Activated T-helper 17 cell treated with anti-CD3 and anti-CD28 coated beads, Interleukin-2, amount 50 U/mL, for 72 hours (primary cell): Measurements from ENCODE around the gene ASZ1. TPM values are rescaled to one million over a fixed set of nuclear protein-coding genes. Genes with fewer than 3 reads are reported as not detected.

Source experiments
- ATAC-seq: fragments of 150-1000 bp; cut with Tn5 transposase; replicated peaks from 2 replicates; pipeline ENCODE4 v1.10.0; 2021; ENCODE audit warnings: mild to moderate bottlenecking, moderate library complexity
- H3K27ac Mint-ChIP-seq: one replicate; pipeline ENCODE4 v1.8.0; 2022; ENCODE audit warnings: mixed read lengths
- H3K27me3 Mint-ChIP-seq: one replicate; pipeline ENCODE4 v1.8.0; 2022; ENCODE audit warnings: mixed read lengths
- H3K36me3 Mint-ChIP-seq: one replicate; pipeline ENCODE4 v1.8.0; 2022; ENCODE audit warnings: low read depth, mild to moderate bottlenecking, mixed read lengths
- H3K4me1 Mint-ChIP-seq: one replicate; pipeline ENCODE4 v1.8.0; 2022; ENCODE audit warnings: mixed read lengths
- H3K4me3 Mint-ChIP-seq: one replicate; pipeline ENCODE4 v1.8.0; 2022; ENCODE audit warnings: mild to moderate bottlenecking, mixed read lengths
- H3K9me3 Mint-ChIP-seq: one replicate; pipeline ENCODE4 v1.8.0; 2022; ENCODE audit warnings: mixed read lengths
- total RNA-seq, 2 donors: library from RNA; stranded (reverse); gene quantifications; one replicate each; pipeline ENCODE4 v1.2.3, GENCODE V29; 2022

The ASZ1 gene
- total RNA-seq, 2 donors from 2014 or later, result not detected

GRCh38 chr7:117346161-117346560, 81.1 kb downstream of the ASZ1 start:
- ATAC-seq, result no peak
- peaks cover 4% of the 10 kb centered on the region for H3K9me3 Mint-ChIP-seq
- peaks cover 9% of the 10 kb centered on the region for H3K27me3 Mint-ChIP-seq
- H3K27ac Mint-ChIP-seq, result no peak overlapping the region
- H3K4me1 Mint-ChIP-seq, result no peaks in the 10 kb centered on the region
- no peak overlapping the region for H3K4me3 Mint-ChIP-seq
- H3K36me3 Mint-ChIP-seq, result no peaks in the 10 kb centered on the region

- Mint-ChIP-seq H3K27ac (no peak overlapping the region), H3K9me3 (no peaks in the 10 kb centered on the region), H3K4me1 (no peaks in the 10 kb centered on the region), H3K4me3 (no peak overlapping the region), H3K27me3 (no peaks in the 10 kb centered on the region), H3K36me3 (no peaks in the 10 kb centered on the region)
- no peak for ATAC-seq
These were observed 89.3 kb downstream of the ASZ1 start for GRCh38 chr7:117338020-117338419.

- Mint-ChIP-seq H3K27me3 (peaks cover 4% of the 10 kb centered on the region), H3K36me3 (no peaks in the 10 kb centered on the region), H3K4me1 (no peaks in the 10 kb centered on the region), H3K27ac (no peak overlapping the region), H3K9me3 (peaks cover 6% of the 10 kb centered on the region), H3K4me3 (no peak overlapping the region)
- ATAC-seq, result no peak
These were observed 94.1 kb downstream of the ASZ1 start for GRCh38 chr7:117333168-117333567.

- Mint-ChIP-seq H3K9me3 (peaks cover 6% of the 10 kb centered on the region), H3K27me3 (peaks cover 10% of the 10 kb centered on the region), H3K27ac (no peak overlapping the region), H3K4me3 (no peak overlapping the region), H3K36me3 (no peaks in the 10 kb centered on the region), H3K4me1 (no peaks in the 10 kb centered on the region)
- no peak for ATAC-seq
These were observed 95.3 kb downstream of the ASZ1 start for GRCh38 chr7:117332031-117332430.

- H3K4me1 Mint-ChIP-seq, result no peaks in the 10 kb centered on the region
- no peak overlapping the region for H3K27ac Mint-ChIP-seq
- ATAC-seq, result no peak
- peaks cover 3% of the 10 kb centered on the region for H3K9me3 Mint-ChIP-seq
- no peaks in the 10 kb centered on the region for H3K36me3 Mint-ChIP-seq
- peaks cover 49% of the 10 kb centered on the region for H3K27me3 Mint-ChIP-seq
- H3K4me3 Mint-ChIP-seq, result no peak overlapping the region
These were observed 101.5 kb downstream of the ASZ1 start for GRCh38 chr7:117325836-117326235.

GRCh38 chr7:117324960-117325359, 102.3 kb downstream of the ASZ1 start:
- no peaks in the 10 kb centered on the region for H3K4me1 Mint-ChIP-seq
- H3K27ac Mint-ChIP-seq, result no peak overlapping the region
- H3K4me3 Mint-ChIP-seq, result no peak overlapping the region
- no peaks in the 10 kb centered on the region for H3K36me3 Mint-ChIP-seq
- H3K9me3 Mint-ChIP-seq, result no peaks in the 10 kb centered on the region
- no peak for ATAC-seq
- peaks cover 56% of the 10 kb centered on the region for H3K27me3 Mint-ChIP-seq

GRCh38 chr7:117323851-117324711, 103.2 kb downstream of the ASZ1 start:
- no peak overlapping the region for H3K27ac Mint-ChIP-seq
- no peaks in the 10 kb centered on the region for H3K4me1 Mint-ChIP-seq
- H3K9me3 Mint-ChIP-seq, result no peaks in the 10 kb centered on the region
- H3K36me3 Mint-ChIP-seq, result no peaks in the 10 kb centered on the region
- ATAC-seq, result no peak
- H3K4me3 Mint-ChIP-seq, result no peak overlapping the region
- peaks cover 56% of the 10 kb centered on the region for H3K27me3 Mint-ChIP-seq

GRCh38 chr7:117323305-117323850, 103.9 kb downstream of the ASZ1 start:
- peaks cover 52% of the 10 kb centered on the region for H3K27me3 Mint-ChIP-seq
- ATAC-seq, result no peak
- no peaks in the 10 kb centered on the region for H3K9me3 Mint-ChIP-seq
- no peak overlapping the region for H3K27ac Mint-ChIP-seq
- no peaks in the 10 kb centered on the region for H3K36me3 Mint-ChIP-seq
- no peak overlapping the region for H3K4me3 Mint-ChIP-seq
- no peaks in the 10 kb centered on the region for H3K4me1 Mint-ChIP-seq

- no peaks in the 10 kb centered on the region for H3K36me3 Mint-ChIP-seq
- H3K27me3 Mint-ChIP-seq, result peaks cover 52% of the 10 kb centered on the region
These were observed 104.5 kb downstream of the ASZ1 start, which contains the start of gene WNT2 for GRCh38 chr7:117322741-117323304. Gene WNT2 (minus strand): TSS chr7:117323058. CDS start chr7:117322989, 69 bp downstream.

GRCh38 chr7:117320523-117320922, 106.8 kb downstream of the ASZ1 start:
- Mint-ChIP-seq H3K27ac (no peak overlapping the region), H3K27me3 (peaks cover 46% of the 10 kb centered on the region), H3K36me3 (no peaks in the 10 kb centered on the region), H3K4me3 (no peak overlapping the region), H3K4me1 (no peaks in the 10 kb centered on the region), H3K9me3 (no peaks in the 10 kb centered on the region)
- no peak for ATAC-seq

More at GRCh38 chr7:117322741-117323304, 104.5 kb downstream of the ASZ1 start, which contains the start of gene WNT2:
- Mint-ChIP-seq H3K4me1 (no peaks in the 10 kb centered on the region), H3K27ac (no peak within 1 kb of the TSS), H3K4me3 (no peak within 1 kb of the TSS), H3K9me3 (no peaks in the 10 kb centered on the region)
- ATAC-seq, result no peak

- H3K9me3 Mint-ChIP-seq, result no peaks in the 10 kb centered on the region
- H3K27ac Mint-ChIP-seq, result no peak overlapping the region
- no peak overlapping the region for H3K4me3 Mint-ChIP-seq
- no peak for ATAC-seq
- H3K36me3 Mint-ChIP-seq, result no peaks in the 10 kb centered on the region
- H3K4me1 Mint-ChIP-seq, result no peaks in the 10 kb centered on the region
- peaks cover 37% of the 10 kb centered on the region for H3K27me3 Mint-ChIP-seq
These were observed 108.1 kb downstream of the ASZ1 start for GRCh38 chr7:117319181-117319580.

GRCh38 chr7:117313582-117313981, 113.7 kb downstream of the ASZ1 start:
- no peak for ATAC-seq
- H3K9me3 Mint-ChIP-seq, result no peaks in the 10 kb centered on the region
- peaks cover 11% of the 10 kb centered on the region for H3K27me3 Mint-ChIP-seq
- H3K4me3 Mint-ChIP-seq, result no peak overlapping the region
- no peaks in the 10 kb centered on the region for H3K36me3 Mint-ChIP-seq
- no peaks in the 10 kb centered on the region for H3K4me1 Mint-ChIP-seq
- H3K27ac Mint-ChIP-seq, result no peak overlapping the region
